GM06990 (cell line): ENCODE data around the gene KSR1.

Source experiments
- DNase-seq: peaks from one replicate; pipeline ENCODE4 v3.0.0-alpha.2; 2011; ENCODE audit not compliant: insufficient read length; ENCODE audit errors: extremely low read depth
- H3K27me3 ChIP-seq: replicated peaks from 2 replicates; pipeline ENCODE4 v1.6.0; 2011; ENCODE audit warnings: low read length; ENCODE audit not compliant: control insufficient read depth, insufficient read depth
- H3K36me3 ChIP-seq: 2 replicates; pipeline ENCODE4 v1.5.1; 2011; ENCODE audit warnings: low read length; ENCODE audit not compliant: control insufficient read depth, insufficient read depth
- H3K4me3 ChIP-seq: replicated peaks from 2 replicates; pipeline ENCODE4 v1.5.1; 2011; ENCODE audit warnings: low read depth, mild to moderate bottlenecking, control low read depth, low read length
- CTCF ChIP-seq: IDR thresholded peaks from 2 replicates; pipeline ENCODE4 v1.5.1; 2011; ENCODE audit warnings: low read length, control low read depth, mild to moderate bottlenecking, inconsistent platforms; ENCODE audit not compliant: insufficient read depth, poor library complexity, severe bottlenecking

The KSR1 gene

GRCh38 chr17:27449541-27449940, 6.7 kb upstream of the KSR1 start:
- Histone ChIP-seq H3K4me3 (no peak overlapping the region), H3K27me3 (no peaks in the 10 kb centered on the region), H3K36me3 (no peaks in the 10 kb centered on the region)
- no peak for DNase-seq
- TF ChIP-seq CTCF: no peak

GRCh38 chr17:27449988-27450387, 6.3 kb upstream of the KSR1 start:
- TF ChIP-seq CTCF: no peak
- no peak for DNase-seq
- Histone ChIP-seq H3K27me3 (no peaks in the 10 kb centered on the region), H3K4me3 (no peak overlapping the region), H3K36me3 (no peaks in the 10 kb centered on the region)

- H3K27me3 ChIP-seq: no peaks in the 10 kb centered on the region
Observed at GRCh38 chr17:27450416-27450815, 5.8 kb upstream of the KSR1 start.

GRCh38 chr17:27451906-27452305, 4.3 kb upstream of the KSR1 start:
- Histone ChIP-seq H3K4me3 (no peak overlapping the region), H3K27me3 (no peaks in the 10 kb centered on the region), H3K36me3 (no peaks in the 10 kb centered on the region)
- TF ChIP-seq CTCF: no peak
- DNase-seq: no peak

More at GRCh38 chr17:27450416-27450815, 5.8 kb upstream of the KSR1 start:
- no peak overlapping the region for H3K4me3 ChIP-seq
- no peak for TF ChIP-seq CTCF
- no peaks in the 10 kb centered on the region for H3K36me3 ChIP-seq
- DNase-seq: no peak

GRCh38 chr17:27452828-27453227, 3.4 kb upstream of the KSR1 start:
- Histone ChIP-seq H3K4me3 (no peak overlapping the region), H3K36me3 (no peaks in the 10 kb centered on the region), H3K27me3 (no peaks in the 10 kb centered on the region)
- DNase-seq: no peak
- no peak for TF ChIP-seq CTCF

- no peak for DNase-seq
- TF ChIP-seq CTCF: no peak
- Histone ChIP-seq H3K36me3 (no peaks in the 10 kb centered on the region), H3K27me3 (no peaks in the 10 kb centered on the region), H3K4me3 (no peak overlapping the region)
Observed at GRCh38 chr17:27453471-27453870, 2.8 kb upstream of the KSR1 start.
